HG03196 (cell line): ENCODE data around the gene MAF.

Source experiments
- ATAC-seq: cut with Tn5 transposase; IDR thresholded peaks from one replicate; pipeline ENCODE4 v1.9.1; 2021; ENCODE audit not compliant: unreplicated experiment

The MAF gene

DNA sequence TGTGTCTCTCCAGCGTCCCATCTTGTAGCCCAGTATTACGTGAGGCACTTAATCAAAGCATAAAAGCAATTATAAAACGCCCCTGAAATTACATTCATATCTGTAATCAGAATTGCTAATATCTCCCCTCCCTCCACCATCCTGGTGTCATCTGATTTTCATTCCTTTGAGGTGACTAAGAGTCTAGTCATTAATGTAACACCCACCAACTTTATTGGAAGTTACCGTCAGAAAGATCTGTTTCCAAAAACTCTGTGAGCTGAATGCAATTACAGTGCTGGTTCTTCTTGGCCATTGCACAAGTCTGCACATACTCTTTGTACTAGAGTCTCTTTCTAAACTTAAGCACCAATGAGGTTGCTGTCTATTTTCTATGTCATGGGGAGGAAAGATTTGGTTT, 12.5 kb upstream of the MAF start:
- ATAC-seq: no peak

DNA sequence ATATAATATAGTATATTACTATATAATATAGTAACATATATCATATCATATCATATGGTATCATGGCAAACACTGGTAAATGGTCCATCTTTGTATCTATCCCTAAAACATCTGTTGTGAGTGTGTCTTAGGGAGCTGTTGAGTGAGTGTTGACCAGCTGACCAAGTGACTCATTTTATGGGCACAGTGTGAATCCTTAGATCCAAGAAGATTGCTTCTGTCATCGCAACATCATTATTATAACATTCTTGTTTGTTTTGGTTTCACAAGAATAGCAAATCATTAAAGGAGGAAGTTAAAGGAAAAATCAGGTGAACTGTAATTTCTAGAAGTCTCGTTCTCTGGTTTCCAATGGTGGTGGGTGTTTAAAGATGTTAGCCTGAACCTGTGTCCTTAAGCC, 11.7 kb upstream of the MAF start:
- ATAC-seq: no peak

DNA sequence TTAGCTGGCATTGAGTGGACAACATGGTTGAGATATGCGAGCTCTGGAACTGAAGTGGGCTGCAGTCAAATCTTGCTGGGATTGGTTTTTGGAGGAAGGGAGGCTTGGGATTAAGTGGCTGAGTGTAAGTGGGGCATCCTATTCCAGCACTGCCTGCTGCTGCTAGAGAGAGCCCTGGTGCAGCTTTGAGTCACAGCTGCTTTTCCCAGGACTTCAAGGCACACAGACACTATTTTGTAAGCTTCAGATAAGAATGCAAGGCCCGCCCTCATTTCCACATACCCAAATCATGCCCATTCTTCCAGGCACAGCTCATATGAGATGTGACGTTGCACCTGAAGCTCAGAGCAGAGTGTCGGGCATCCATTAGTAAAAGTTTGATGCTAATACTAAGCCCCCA, 10.2 kb upstream of the MAF start:
- no peak for ATAC-seq

DNA sequence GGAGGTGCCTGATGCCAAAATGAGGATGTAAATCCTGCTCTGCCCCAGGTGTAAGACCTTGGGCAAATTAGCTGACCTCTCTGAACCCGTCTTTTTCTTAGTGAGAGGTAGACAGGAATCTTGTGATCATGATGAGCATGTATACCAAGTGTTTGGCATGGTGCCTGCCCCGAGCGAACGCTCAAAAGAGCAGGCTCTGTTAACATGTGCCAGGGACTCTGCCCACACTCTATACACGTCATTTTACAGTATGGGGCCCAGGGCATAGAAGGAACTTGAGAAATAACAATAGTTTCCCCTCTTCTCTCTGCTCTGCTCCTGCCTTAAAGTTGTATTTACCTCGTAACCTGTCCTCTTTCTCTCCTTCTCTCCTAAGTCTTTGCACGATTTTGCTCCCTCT, 9.3 kb upstream of the MAF start:
- no peak for ATAC-seq

DNA sequence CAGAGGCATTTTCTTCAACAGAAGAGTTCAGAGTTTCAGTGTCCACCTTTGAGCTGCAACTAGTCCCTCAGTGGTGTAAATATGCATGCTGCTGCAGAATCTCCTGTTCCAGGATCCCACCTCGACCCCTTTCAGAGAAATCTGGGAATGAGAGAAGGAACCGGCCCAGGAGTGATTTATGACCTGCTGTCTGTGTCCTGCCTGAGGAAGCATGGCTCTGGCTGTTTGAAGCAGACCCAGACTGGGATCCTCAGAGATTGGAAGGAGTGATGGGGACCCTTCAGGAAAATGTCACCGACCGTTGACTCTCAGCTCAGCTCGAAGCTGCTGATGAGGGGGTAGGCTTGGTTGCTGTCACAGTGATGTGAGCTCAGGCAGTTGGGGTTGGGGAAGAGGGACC, 8.4 kb upstream of the MAF start:
- ATAC-seq: no peak

DNA sequence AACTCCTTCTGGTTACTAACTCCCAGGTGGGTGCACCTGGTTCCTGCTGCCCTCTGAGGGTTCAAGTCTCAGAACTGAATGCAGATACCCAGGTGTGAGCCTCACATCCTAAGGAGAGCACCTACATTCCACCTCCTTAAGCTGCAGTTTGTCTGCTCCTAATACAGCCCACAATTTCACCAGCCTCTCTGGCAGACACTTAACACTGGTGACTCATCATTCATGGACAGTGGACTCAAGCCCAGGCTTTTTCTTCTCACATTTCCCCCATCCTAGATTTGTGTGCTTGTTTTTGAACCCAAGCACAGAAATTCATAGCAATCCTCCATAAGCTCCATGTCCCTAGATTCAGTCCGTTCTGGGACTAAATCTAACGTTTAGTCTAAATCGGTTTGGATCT, 7.0 kb upstream of the MAF start:
- no peak for ATAC-seq

DNA sequence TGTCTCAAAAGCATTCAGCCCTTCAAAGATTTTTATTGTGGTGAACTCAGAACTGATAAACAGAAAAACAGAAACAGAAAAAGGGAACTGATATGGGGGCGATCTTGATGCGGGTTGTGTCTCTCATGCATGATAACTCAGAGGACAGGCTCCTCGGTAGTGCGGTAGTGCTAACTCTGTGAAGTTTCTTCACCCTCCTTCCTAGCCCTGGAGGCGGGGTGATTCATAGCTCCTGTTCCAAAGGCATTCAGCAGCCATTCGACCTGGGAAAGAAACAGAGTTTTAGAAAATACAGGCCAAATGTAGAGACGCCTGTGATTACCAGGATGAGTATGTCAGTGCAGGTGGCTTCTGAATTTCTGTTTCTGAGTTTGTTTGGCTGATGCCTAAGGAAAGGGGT, 5.5 kb upstream of the MAF start:
- no peak for ATAC-seq

DNA sequence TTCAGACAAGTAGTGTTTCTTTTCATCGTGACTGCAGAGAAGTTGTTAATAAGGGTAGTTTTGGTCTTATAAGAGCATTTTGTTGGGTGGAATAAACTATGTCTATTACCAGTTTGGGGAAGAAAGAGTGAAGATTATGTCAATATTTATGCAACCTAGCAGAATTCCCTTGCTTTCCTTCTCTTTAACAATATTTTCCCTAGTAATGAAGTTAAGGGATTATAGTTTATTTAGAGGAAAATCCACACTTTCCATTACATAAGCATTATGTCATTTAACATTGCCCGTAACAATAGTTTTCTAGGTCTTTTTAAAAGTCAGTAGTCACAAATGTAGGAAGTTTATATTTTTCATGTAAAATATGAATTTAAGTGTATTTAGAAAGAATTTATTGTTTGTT, 2.5 kb upstream of the MAF start:
- no peak for ATAC-seq

DNA sequence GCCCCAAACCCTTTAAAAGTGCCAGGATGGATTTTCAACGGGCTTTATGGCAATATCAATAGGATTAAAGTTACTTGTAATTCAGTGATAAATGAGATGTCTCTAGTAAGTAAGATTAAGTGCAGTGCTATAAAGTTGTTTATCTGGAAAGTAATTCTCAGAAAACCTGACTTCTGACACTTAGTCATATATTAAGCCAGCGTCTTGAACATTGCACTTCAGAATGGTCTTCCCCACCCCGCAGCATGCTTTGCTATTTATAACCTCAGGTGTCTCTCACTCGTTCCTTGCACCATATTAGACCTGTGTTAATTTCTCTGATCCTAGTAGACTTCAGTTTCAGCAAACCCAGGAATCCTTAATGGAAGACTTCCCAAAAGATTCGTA, 2.1 kb upstream of the MAF start:
- ATAC-seq: no peak

DNA sequence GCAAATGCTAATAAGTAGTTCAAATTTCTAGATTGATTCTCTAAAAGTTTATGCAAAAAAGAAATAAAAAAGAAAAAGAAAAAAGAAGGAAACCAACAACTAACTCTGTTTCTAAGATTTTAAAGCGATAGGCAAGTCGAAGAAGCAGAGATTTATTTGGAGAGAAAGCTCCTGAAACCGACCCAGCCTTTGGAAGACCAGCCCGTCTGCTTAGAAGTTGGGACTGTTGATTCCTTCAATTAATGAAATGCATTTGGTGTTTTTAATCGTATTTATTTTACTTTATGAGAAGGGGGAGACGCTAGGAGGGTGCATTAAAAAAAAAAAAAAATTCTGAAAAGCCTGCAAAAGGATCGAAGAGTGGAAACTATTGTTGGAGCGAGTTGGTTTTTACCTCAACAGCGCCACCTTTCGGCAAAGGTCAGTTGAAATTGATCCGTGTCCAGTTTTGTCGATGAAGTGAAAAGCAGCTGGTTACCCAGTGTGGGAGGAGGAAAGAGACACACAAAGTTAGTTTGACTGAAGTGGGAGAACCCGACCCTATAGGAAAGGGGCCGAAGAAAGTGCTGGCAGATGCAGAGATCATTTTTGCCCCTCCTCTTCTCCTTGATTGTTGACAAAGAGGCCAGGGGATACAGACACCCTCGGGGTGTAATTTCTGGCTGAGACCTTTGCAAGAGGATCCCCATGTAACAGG, 1.5 kb upstream of the MAF start:
- no peak for ATAC-seq

DNA sequence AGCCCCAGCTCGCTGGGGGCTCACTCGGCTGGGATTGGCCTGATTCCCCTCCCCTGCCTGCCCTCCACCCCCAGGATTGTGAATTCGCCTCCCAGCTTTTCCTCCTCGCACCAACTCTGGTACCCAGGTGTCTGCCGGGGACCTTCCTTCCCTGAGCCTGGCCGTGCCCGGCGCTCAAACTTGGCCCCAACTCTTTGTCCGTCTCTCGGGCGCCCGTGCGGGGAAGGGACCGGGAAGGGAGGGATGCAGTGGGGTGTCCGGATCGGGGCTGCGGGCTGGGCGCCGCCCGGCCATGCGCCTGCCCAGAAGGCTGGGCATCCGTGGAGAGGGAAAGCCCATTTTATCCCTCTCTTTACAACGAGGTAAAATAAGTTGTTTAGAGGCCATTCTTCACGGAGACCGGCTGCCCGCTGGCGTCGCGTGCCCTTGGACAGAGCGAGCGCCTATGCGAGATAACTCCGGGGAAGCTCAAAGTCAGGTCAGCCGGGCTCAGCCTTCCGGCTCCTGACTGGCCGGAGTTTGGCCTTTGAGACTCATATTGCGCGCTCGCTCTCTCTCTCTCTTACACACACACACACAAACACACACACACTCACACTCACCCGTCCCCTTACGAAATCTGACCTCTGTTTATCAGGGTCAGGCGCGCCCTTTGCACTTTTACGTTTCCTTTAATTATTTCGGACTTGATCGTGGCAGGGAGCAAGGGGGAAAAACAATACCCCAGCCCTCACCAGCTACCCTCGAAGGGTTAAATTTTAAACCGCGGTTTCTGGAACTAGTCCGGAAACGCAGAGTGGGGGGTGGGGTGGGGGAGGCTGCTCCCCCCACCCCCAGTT, 774 bp upstream of the MAF start:
- ATAC-seq: no peak

DNA sequence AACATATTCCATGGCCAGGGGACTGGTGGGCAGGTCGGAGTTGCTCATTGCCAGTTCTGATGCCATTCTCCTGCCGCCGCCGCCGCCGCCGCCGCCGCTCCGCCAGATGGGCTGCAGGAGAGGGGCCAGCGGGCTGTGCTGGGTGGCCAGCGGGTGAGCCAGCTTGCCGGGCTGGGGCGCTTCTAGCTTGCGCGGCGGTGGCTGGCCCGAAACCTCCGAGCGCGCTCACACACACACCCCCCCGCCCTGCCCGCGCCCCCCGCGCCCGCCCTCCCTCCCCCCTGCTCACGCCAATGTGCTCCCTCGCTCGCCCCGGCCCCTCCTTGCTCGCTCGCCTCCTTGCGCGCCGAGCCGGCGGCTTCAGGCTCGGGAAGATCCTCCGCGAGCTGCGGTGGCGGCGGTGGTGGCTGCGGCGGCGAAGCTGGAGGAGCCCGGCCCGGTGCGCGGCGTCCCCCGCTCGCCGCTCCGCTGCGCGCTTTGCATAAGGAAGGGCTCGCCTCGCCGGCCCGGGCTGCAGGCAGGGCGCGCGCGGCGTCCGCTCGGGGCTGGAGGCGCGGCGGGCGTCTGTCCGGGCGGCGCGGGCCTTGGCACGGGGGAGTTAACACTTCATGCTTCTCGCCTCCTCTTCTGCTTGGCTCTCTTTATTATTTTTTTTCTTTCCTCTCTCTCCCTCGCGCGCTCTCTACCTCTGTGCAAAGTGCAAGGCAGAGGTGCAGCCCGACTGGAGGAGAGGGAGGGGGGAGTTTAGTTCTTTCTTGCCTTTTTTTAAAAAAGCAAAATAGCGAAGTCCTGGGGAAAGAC, 500 bp downstream of the MAF start:
- ATAC-seq: no peak

DNA sequence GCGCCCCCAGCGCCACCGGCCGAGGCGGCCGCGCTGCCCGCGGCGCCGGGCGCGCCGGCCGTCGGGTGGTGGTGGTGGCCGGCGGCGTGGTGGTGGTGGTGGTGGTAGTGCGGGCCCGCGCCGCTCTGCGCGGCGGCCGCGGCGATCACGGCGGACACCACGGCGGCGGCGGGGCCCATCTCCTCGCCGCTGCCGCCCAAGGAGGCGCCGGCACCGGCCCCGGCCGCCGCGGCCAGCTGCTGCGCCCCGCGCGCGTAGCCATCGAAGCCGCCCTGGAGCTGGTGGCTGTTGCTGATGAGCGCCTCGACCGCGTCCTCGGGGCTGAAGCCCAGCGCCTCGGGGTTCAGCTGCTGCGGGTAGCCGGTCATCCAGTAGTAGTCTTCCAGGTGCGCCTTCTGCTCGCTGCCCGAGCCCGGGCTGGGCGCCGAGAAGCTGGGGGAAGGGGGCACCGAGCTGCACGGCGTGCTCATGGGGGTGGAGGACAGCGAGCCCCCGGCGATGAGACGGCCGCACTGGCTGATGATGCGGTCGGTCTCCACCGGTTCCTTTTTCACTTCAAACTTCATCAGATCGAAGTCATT, 1.2 kb downstream of the MAF start:
- ATAC-seq: no peak

DNA sequence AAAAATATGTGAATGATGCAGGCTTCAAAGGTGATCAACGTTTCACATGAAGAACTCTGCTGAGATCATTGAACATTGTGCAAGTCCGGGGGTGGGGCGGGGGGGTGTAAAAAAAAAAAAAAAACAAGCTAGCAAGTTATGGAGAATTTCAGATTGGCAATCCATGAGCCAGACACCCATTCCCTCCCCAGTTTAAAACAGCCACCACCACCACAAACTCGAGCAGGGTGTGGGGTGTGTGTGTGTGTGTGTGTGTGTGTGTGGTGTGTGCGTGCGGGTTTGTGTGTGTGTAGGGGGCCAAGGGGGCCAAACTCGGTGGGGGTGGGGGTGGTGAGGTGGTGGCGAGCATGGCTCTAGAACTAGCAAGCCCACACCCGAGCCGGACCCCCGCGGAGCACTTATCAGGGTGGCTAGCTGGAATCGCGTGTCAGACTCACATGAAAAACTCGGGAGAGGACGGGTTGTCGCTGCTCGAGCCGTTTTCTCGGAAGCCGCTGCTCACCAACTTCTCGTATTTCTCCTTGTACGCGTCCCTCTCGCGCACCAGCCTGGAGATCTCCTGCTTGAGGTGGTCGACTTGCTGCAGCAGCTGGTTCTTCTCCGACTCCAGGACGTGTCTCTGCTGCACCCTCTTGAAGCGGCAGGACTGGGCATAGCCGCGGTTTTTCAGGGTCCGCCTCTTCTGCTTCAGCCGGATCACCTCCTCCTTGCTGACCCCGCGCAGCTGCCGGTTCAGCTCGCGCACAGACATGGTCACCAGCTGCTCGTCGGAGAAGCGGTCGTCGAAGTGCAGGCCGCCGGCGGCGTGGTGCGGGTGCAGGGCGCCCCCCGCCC, 2.0 kb downstream of the MAF start:
- no peak for ATAC-seq

DNA sequence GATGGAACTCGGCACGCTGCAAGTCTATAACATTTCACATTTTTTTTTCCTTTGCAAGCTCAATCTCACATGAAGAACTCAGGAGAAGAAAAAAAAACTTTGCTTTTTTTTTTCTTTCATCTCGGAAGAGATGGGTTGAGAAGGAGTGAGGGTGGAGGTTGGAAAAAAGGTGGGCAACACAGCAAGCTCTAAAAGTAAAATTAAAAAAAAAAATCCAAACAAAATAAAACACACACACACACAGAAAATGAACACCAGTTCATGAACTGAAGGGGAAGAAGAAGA, 2.5 kb downstream of the MAF start:
- ATAC-seq: no peak

DNA sequence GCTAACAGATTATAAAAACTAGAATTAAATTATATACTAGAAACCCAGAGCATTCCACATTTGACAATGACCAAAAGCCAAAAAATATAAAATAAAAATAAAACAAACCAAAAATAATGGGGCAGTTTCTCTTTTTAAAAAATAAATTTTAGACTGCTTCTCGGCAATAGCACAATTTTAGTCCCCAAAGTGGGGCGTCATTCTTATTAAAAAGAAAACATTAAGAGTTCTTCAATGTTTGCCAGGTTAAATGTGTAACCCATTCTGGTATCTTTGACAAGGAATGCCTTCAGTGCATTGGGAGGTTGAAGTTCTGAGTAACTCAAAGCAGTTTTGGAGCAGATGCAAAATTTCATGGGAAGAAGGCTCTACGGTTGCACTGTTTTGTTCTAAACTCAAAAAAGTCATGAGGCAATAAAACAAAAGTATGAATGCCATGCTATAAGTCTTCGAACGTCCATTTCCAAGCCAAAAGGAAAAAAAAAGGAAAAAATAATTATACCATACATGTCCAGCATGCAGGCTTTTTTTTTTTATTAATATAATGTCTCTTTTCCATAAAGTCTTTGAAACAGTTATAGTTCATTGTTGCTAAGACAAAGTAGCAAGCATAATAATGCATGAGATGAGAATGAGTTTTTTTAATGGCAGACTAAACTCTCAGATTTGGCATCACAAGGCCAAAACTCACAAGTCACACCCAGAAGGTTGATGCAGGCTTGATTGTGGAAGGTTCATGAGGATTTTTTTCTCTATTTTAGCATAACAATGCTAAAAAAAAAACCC, 3.1 kb downstream of the MAF start:
- no peak for ATAC-seq

DNA sequence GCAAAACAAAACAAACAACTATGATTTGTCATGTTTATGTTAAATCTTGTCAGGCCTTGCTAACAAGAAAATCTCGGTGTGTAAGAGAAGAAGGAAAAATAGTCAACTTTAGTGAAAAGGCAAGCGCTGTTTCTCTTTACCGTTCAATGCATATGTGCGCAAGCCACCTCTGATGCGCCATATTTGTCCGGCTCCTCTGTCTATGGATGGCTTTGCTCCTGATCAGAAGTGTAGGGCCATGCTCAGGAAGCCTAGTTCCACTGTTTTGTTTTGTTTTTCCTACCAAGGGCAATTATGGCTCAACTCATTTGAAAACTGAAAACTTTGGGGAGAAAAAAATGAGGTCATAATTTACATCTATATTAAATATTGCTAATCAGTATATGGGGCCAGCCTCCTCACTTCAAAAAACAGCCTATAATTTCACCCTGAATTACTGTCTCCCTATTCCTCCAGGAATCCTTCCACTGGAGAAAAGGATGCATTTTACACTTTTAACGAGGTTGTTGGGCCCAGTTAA, 4.5 kb downstream of the MAF start:
- no peak for ATAC-seq

DNA sequence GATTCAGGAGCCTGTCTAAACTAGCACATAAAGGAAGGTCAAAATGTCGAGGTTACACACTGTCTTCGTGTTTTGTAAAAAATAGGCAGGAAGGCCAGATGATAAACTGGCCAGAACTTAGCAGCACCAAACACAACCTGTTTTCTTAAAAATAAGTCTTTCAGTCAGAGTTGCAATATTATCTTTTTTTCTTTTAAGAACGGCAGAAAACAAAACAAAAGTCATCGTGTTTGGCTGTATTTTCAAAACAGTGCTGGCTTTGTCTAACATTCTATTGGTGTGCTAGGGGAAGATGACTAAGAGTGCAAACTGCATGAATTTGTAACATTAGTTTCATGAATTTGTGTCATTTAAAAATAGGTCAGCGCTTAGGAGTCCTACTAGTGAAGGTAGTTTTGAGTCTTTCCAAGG, 5.3 kb downstream of the MAF start:
- no peak for ATAC-seq

DNA sequence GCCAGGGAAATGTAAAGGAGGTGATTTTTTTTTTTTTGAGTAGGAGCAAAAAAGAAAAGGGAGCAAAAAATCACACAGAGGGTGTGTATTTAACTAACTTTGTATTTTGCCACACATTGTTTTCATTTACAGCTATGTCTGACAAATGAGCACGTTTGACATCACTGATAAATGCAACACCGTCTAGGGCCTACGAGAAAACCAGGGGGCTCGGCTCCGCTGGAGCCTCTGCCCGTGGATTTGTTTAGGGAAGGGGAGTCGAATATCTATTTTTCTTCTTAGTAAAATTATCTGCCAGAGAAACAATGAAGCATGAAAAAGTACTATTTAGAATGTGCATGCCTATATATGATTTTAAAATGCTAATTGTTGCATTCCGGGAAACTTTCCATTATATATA, 6.8 kb downstream of the MAF start:
- no peak for ATAC-seq

DNA sequence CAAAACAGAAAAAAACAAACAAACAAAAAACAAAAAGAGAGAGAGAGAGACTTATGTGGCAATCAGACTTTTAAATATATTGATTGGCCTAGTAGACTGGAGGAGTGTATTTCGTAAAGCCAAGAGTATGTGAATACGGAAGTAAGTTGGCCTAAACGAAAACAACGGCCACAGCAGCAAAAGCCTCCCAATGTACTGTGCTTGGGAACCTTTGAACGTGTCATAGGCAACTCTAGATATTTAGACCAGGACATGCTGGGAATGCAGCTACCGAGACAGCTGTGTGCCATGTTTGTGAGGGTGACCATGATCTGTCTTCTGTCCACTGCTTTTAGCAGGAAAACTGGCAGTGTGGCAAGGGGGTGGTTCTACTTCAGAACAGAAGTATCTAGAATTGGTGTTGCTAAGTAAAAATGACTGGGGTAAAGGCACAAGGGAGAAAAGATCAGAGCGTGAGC, 7.4 kb downstream of the MAF start:
- no peak for ATAC-seq
